HG02852 (cell line): Measurements from ENCODE around the gene RHBDL1.

Experiments used
- ATAC-seq: cut with Tn5 transposase; IDR thresholded peaks from one replicate; pipeline ENCODE4 v1.9.1; 2021; ENCODE audit warnings: mild to moderate bottlenecking, moderate library complexity; ENCODE audit not compliant: unreplicated experiment

RHBDL1 gene

GRCh38 chr16:674968-675883 is at the start of gene RHBDL1:
Gene RHBDL1, plus strand, starts transcription at chr16:675671. Its CDS starts 120 bp downstream, at chr16:675791.
- no peak for ATAC-seq

GRCh38 chr16:625977-626765 is 49.3 kb upstream of the RHBDL1 start:
- no peak for ATAC-seq

DNA sequence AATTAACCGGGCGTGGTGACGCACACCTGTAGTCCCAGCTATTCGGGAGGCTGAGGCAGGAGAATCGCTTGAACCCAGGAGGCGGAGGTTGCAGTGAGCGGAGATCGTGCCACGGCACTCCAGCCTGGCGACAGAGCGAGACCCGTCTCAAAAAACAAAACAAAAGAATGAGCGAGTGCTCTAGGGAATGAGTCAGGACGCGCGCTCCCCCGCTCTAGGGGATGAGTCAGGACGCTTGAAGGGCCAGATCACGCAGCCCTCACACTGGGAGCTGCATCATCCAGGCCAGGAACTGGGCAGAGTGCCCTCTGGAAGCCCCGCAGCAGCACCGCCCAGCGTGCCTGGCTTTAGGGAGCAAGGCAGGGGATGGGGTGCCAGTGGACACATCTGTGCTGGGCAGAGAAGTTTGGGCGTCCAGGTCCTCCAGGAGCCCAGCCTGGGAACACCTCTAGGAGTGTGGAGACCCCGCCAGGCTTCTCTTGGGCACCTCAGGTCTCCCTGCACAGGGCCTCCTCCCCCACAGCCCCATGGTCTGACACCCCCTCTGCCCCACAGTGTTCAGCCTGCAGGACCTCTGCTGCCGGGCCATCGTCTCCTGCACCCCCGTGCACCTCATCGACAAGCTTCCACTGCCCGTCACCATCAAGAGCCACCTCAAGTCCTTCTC is 48.6 kb upstream of the RHBDL1 start:
- no peak for ATAC-seq

DNA sequence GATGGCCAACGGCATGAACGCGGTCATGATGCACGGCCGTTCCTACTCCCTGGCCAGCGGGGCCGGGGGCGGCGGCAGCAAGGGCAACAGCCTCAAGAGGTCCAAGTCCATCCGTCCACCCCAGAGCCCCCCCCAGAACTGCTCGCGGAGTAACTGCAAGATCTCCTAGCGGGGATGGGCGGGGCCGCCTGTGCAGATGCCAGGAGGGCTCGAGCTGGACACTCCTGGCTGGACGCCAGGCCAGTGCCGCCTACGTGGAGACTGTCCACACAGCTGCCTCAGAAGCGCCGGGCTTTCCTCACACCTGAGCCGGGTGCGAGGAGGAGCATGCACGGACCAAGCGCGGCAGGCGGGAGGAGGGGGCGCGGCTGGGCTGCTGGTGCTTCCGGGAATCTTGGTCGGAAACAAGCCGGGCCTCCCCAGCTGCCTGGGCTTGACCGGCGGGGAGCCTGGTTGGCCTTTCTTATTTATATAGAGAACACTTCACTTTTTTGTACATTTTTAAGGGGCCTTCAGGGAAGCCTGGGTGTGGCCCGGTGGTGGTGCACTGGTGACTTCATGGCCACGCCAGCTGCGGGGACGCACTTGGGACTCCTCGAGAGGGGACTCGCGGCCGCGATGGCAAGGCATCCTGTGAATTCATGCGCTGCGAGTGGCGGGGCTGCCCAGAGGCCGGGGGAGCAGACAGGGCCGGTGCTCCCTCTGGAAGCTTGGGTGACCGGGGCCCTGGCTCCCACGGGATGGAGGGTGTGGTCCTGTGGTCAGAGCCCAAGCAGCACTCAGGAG is 47.8 kb upstream of the RHBDL1 start:
- ATAC-seq: no peak

- ATAC-seq: no peak
Measured at GRCh38 chr16:628321-629061, 47.0 kb upstream of the RHBDL1 start.

DNA sequence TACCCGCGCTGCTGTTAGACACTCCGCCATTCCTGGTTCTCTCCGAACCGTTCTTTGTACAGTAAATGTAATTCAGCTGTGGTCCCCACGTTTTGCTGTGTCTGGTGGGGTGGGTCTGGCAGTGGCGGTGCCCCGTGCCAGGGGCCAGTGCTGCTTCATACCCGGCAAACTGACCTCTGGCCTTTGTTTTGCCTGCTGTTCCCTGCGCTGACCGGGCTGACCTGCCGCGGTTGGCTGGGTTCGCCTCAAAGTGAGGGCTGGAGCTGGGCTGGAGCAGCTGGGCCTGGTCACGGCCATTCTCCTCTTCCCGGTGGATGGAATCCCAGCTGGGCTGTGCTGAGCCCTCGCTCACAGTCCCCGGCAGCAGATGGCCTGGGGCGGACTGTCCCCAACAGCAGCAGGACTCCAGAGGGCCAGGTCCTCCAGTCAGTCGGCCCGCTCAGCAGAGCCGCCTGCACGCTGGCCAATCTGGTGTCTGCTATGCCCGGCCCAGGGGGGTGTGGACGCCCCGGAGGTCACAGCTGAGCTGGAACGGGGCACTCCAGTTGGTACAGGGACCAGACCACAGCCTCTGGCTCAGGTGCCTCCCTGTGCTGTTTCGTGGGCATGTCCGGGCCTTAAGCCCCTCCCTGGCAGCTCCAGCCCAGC is 46.2 kb upstream of the RHBDL1 start:
- no peak for ATAC-seq

DNA sequence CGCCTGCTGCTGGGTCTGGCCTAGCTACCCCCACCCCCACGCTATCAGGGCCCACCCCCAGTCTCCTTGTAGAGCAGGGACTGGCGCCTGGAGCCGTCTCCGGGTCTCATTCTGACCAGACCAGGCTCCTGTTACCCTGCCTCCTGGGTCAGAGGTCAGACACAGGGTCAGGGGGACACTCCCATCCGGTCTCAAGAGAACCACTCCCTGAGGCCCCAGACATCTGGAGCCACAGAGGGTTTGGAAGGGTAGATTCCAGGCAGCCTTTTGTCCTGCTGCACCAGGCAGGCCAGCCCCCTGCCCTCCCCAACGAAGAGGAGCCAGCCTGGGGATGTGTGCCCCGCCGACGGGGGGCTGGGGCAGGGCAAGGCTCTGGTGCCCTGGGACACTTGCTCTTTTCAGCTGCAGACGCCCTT is 45.6 kb upstream of the RHBDL1 start:
- ATAC-seq: no peak

GRCh38 chr16:630249-630814 is 45.1 kb upstream of the RHBDL1 start:
- ATAC-seq: no peak

GRCh38 chr16:630815-631405 is 44.6 kb upstream of the RHBDL1 start, which contains the start of gene WFIKKN1:
Gene WFIKKN1, plus strand, starts transcription at chr16:630985. Its CDS starts 269 bp downstream, at chr16:631254.
- ATAC-seq: no peak

- ATAC-seq: no peak
Measured at GRCh38 chr16:631808-632358, 43.6 kb upstream of the RHBDL1 start.

DNA sequence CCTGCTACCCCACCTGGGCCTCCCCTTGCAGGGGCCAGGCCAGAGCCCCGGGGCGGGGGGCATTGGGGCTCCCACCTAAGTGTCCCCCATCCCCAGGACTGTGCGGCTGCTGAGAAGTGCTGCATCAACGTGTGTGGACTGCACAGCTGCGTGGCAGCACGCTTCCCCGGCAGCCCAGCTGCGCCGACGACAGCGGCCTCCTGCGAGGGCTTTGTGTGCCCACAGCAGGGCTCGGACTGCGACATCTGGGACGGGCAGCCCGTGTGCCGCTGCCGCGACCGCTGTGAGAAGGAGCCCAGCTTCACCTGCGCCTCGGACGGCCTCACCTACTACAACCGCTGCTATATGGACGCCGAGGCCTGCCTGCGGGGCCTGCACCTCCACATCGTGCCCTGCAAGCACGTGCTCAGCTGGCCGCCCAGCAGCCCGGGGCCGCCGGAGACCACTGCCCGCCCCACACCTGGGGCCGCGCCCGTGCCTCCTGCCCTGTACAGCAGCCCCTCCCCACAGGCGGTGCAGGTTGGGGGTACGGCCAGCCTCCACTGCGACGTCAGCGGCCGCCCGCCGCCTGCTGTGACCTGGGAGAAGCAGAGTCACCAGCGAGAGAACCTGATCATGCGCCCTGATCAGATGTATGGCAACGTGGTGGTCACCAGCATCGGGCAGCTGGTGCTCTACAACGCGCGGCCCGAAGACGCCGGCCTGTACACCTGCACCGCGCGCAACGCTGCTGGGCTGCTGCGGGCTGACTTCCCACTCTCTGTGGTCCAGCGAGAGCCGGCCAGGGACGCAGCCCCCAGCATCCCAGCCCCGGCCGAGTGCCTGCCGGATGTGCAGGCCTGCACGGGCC is 42.8 kb upstream of the RHBDL1 start:
- no peak for ATAC-seq

DNA sequence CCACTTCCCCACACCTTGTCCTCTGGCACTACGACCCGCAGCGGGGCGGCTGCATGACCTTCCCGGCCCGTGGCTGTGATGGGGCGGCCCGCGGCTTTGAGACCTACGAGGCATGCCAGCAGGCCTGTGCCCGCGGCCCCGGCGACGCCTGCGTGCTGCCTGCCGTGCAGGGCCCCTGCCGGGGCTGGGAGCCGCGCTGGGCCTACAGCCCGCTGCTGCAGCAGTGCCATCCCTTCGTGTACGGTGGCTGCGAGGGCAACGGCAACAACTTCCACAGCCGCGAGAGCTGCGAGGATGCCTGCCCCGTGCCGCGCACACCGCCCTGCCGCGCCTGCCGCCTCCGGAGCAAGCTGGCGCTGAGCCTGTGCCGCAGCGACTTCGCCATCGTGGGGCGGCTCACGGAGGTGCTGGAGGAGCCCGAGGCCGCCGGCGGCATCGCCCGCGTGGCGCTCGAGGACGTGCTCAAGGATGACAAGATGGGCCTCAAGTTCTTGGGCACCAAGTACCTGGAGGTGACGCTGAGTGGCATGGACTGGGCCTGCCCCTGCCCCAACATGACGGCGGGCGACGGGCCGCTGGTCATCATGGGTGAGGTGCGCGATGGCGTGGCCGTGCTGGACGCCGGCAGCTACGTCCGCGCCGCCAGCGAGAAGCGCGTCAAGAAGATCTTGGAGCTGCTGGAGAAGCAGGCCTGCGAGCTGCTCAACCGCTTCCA is 42.0 kb upstream of the RHBDL1 start:
- ATAC-seq: no peak

GRCh38 chr16:634051-634670 is 41.3 kb upstream of the RHBDL1 start:
- no peak for ATAC-seq

DNA sequence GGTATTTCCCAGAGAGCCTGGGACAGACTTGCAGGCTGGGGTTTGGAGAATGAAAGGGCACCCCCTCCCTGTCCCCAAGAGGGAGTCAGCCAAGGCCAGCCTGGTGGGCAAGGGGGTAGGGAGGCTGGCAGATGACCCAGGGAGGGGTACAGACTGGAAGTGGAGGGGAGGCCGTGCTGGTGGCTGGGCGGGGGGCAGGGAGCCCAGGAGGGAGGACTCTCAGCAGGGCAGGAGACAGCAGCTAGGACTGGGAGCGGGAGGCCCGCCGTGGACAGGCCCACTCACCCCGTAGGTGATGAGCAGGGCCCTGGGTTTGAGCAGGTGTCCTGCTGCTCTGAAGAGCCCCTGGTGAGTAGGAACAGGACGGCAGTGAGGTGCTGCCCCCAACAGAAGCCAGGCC is 40.5 kb upstream of the RHBDL1 start:
- no peak for ATAC-seq

DNA sequence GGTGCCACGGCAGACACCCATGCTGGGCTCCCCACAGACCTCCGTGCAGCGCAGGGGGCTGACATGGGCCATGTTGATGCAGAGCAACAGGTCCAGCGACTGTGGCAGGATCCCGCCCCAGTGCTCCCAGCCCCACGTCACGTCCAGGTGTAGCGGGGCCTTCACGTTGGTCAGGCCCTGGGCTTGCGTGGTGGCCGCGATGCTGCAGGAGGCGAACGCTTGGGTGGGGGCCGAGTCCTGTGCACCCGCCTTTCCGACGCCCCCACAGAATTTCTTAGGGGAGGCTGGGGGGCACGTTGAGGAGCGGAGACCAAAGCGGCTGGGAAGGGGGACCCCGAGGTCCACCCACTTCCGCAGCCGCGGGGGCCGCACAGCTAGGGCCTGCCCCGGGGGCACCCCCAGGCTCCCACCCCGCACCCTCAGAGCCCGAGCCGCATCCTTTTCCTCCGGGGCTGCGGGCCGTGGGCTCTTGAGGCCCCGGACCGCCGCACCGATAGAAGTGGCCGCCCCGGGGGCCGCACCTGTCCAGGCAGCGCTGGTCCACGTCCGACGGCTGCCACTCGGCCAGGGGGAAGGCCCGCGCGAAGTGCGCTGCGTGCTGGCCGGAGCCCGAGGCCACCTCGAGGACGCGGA is 39.8 kb upstream of the RHBDL1 start:
- peak; percentile 8 for ATAC-seq
